Ishikawa (cell line): ENCODE results near the gene GATAD1.

ENCODE experiments used
- CEBPB ChIP-seq: IDR thresholded peaks from 2 replicates; pipeline ENCODE4 v1.6.1; 2012
- CREB1 ChIP-seq: IDR thresholded peaks from 2 replicates; pipeline ENCODE4 v1.6.1; 2012; ENCODE audit warnings: low read depth
- EGR1 ChIP-seq: IDR thresholded peaks from 2 replicates; pipeline ENCODE4 v1.6.1; 2012
- EP300 ChIP-seq: IDR thresholded peaks from 2 replicates; pipeline ENCODE4 v1.6.1; 2012; ENCODE audit warnings: borderline replicate concordance
- FOXM1 ChIP-seq: IDR thresholded peaks from 2 replicates; pipeline ENCODE4 v1.6.1; 2012; ENCODE audit warnings: low read depth, borderline replicate concordance
- NFIC ChIP-seq: IDR thresholded peaks from 2 replicates; pipeline ENCODE4 v1.6.1; 2012
- RAD21 ChIP-seq: IDR thresholded peaks from 2 replicates; pipeline ENCODE4 v1.6.1; 2012; ENCODE audit warnings: low read depth
- TAF1 ChIP-seq: IDR thresholded peaks from 2 replicates; pipeline ENCODE4 v1.6.1; 2012; ENCODE audit warnings: low read depth, mild to moderate bottlenecking
- TCF12 ChIP-seq: IDR thresholded peaks from 2 replicates; pipeline ENCODE4 v1.6.1; 2012; ENCODE audit warnings: low read depth
- TEAD4 ChIP-seq: IDR thresholded peaks from 2 replicates; pipeline ENCODE4 v1.6.1; 2012
- YY1 ChIP-seq: IDR thresholded peaks from 2 replicates; pipeline ENCODE4 v1.6.1; 2012; ENCODE audit warnings: low read depth
- ZBTB7A ChIP-seq: IDR thresholded peaks from 2 replicates; pipeline ENCODE4 v1.6.1; 2012; ENCODE audit warnings: low read depth
- TF ChIP-seq, protein P1 (sequence below): IDR thresholded peaks from 2 replicates; pipeline ENCODE4 v1.6.1; 2012; ENCODE audit warnings: low read depth, mild to moderate bottlenecking
- TF ChIP-seq, protein P2 (sequence below): IDR thresholded peaks from 2 replicates; pipeline ENCODE4 v1.6.1; 2012
- TF ChIP-seq, protein P3 (sequence below): IDR thresholded peaks from 2 replicates; pipeline ENCODE4 v1.6.1; 2012

Gene GATAD1

DNA sequence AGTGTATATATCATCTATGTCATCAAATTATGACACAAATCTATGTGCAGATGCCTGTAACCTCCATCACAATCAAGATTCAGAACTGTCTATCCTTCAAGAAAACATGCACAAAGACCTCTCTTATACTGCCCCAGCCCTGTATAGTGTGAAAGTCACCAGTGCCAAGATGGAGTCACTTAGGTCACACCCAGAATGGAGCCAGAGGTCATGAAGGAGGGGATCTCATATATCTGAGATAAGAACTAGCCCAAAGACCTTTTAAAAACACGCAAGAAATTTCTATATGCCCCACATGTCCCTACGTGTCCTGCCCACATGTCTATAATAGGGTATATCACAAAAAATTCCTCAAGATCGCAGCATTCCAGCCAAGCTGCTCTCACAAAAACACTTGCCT is 20.1 kb upstream of the GATAD1 start:
- TF ChIP-seq YY1 = no peak
- TF ChIP-seq TAF1 = no peak
- TF ChIP-seq EGR1 = no peak
- TF ChIP-seq, protein P1, sequence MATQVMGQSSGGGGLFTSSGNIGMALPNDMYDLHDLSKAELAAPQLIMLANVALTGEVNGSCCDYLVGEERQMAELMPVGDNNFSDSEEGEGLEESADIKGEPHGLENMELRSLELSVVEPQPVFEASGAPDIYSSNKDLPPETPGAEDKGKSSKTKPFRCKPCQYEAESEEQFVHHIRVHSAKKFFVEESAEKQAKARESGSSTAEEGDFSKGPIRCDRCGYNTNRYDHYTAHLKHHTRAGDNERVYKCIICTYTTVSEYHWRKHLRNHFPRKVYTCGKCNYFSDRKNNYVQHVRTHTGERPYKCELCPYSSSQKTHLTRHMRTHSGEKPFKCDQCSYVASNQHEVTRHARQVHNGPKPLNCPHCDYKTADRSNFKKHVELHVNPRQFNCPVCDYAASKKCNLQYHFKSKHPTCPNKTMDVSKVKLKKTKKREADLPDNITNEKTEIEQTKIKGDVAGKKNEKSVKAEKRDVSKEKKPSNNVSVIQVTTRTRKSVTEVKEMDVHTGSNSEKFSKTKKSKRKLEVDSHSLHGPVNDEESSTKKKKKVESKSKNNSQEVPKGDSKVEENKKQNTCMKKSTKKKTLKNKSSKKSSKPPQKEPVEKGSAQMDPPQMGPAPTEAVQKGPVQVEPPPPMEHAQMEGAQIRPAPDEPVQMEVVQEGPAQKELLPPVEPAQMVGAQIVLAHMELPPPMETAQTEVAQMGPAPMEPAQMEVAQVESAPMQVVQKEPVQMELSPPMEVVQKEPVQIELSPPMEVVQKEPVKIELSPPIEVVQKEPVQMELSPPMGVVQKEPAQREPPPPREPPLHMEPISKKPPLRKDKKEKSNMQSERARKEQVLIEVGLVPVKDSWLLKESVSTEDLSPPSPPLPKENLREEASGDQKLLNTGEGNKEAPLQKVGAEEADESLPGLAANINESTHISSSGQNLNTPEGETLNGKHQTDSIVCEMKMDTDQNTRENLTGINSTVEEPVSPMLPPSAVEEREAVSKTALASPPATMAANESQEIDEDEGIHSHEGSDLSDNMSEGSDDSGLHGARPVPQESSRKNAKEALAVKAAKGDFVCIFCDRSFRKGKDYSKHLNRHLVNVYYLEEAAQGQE = no peak
- TF ChIP-seq, protein P2, sequence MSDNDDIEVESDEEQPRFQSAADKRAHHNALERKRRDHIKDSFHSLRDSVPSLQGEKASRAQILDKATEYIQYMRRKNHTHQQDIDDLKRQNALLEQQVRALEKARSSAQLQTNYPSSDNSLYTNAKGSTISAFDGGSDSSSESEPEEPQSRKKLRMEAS = no peak
- no peak for TF ChIP-seq RAD21
- TF ChIP-seq NFIC = no peak
- no peak for TF ChIP-seq CREB1
- TF ChIP-seq TCF12 = no peak
- no peak for TF ChIP-seq CEBPB
- TF ChIP-seq, protein P3, sequence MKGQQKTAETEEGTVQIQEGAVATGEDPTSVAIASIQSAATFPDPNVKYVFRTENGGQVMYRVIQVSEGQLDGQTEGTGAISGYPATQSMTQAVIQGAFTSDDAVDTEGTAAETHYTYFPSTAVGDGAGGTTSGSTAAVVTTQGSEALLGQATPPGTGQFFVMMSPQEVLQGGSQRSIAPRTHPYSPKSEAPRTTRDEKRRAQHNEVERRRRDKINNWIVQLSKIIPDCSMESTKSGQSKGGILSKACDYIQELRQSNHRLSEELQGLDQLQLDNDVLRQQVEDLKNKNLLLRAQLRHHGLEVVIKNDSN = no peak
- TF ChIP-seq ZBTB7A = no peak
- no peak for TF ChIP-seq FOXM1
- no peak for TF ChIP-seq EP300
- TF ChIP-seq TEAD4 = no peak

DNA sequence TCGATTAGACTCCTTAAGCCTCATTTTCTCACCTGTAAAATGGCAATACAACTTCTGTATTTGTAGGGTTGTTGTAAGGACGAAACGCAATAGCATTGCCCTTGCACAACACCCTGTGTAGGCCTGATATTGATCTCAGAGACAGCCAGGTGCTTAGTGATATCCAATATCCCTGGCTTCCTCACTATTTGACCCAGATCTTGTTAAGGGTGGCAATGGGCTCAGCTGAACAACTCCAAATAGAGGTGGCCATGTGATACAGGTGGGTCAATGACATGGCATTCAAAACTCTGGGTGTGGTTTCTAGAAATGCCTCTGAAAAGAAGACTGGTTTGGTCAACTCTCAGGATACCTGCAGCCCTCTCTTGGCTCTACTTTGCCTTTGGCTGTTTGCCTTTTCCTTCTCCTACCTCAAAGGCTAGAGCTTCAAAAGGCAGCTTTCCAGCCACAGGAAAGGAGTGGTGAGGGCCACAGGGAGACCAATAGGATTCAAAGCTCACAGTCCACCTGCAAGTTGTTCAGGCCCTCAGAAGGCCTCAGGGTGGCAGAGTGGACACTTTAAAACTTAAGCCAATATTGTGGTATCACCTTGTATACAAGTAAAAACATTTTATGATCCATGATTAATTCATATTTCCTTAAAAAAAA is 14.9 kb upstream of the GATAD1 start:
- no peak for TF ChIP-seq RAD21

DNA sequence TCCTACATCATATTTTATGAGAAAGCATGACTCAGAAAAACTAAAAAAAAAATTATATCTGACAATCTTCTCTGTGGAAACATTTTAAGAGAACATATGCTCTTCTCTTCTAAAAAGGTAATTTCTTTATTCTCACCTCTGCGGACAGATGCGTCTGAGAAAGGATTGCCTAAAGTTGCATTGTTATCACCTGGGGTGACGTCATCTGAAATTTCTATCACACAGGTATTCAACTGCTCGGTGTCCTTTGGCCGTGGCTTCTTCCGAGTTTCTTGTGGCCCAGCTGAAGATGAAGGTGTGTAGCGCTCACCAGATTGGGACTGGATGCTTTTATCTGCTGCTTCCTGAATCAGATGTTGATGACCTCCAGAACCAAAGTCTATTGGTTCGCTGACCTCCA is 14.3 kb upstream of the GATAD1 start:
- no peak for TF ChIP-seq CEBPB
- TF ChIP-seq TCF12 = no peak
- no peak for TF ChIP-seq FOXM1
- TF ChIP-seq RAD21 = no peak
- TF ChIP-seq, protein P1 = no peak
- TF ChIP-seq, protein P2 = no peak
- TF ChIP-seq EP300 = no peak
- TF ChIP-seq ZBTB7A = no peak
- no peak for TF ChIP-seq TAF1
- TF ChIP-seq, protein P3 = no peak
- no peak for TF ChIP-seq CREB1
- no peak for TF ChIP-seq EGR1
- TF ChIP-seq TEAD4 = no peak
- TF ChIP-seq YY1 = no peak
- TF ChIP-seq NFIC = no peak

DNA sequence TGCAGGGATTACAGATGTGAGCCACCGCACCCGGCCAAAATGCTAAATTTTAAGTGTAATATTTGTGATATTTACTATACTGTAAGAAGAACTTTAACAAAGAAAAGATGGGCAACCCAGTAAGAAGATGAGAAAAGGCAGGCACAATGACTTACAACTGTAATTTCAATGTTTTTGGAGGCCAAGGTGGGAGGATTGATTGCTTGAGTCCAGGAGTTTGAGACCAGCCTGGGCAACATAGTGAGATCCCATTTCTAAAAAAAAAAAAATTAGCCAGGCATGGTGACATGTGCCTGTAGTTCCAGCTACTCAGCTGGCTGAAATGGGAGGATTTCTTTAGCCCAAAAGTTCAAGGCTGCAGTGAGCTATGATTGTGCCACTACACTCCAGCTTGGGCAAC is 11.7 kb upstream of the GATAD1 start:
- no peak for TF ChIP-seq FOXM1
- no peak for TF ChIP-seq EGR1
- TF ChIP-seq, protein P2 = no peak
- no peak for TF ChIP-seq YY1
- no peak for TF ChIP-seq ZBTB7A
- no peak for TF ChIP-seq TAF1
- TF ChIP-seq TEAD4 = no peak
- no peak for TF ChIP-seq CREB1
- TF ChIP-seq CEBPB = no peak
- no peak for TF ChIP-seq RAD21
- TF ChIP-seq, protein P1 = no peak
- TF ChIP-seq, protein P3 = no peak
- no peak for TF ChIP-seq NFIC
- no peak for TF ChIP-seq EP300
- no peak for TF ChIP-seq TCF12
